ENCODE data around the gene MLLT1.
"Not testable (repeated sequence)": the region's sequence is repeated elsewhere in the genome, so short reads cannot be mapped to it uniquely, and the experiment has no call there.

Gene MLLT1, protein sequence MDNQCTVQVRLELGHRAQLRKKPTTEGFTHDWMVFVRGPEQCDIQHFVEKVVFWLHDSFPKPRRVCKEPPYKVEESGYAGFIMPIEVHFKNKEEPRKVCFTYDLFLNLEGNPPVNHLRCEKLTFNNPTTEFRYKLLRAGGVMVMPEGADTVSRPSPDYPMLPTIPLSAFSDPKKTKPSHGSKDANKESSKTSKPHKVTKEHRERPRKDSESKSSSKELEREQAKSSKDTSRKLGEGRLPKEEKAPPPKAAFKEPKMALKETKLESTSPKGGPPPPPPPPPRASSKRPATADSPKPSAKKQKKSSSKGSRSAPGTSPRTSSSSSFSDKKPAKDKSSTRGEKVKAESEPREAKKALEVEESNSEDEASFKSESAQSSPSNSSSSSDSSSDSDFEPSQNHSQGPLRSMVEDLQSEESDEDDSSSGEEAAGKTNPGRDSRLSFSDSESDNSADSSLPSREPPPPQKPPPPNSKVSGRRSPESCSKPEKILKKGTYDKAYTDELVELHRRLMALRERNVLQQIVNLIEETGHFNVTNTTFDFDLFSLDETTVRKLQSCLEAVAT

DNA sequence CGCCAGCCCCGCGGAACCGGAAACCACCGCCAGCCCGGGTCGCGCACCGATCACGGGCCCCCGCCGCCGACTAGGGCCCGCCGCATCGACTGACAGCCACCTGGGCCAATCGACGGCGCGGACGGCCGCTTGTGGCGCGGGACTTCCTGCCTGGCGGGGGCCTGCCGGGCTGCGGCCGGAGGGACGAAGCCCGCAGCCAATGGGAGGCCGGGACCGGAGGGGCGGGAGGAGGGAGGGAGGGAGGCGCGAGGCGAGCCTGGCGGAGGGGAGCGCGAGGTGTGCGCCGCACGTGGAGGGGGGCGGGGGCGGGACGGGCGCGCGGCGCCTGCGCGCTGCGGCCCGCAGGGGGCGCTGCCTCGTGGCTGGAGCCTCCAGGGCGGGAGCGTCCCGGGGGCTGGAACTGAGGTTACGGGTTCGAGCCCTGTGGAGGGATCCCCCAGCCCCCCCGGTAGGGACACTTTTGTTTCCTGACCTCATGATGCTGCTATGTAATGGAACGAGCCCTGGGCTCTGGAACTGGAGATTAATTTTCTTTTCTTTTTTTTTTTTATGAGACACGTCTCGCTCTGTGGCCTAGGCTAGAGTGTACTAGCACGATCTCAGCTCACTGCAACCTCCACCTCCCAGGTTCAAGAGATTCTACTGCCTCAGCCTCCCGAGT is at the start of gene MLLT1:
TSS of gene MLLT1 (minus strand) at position 45 of the 661 bp plus-strand sequence. CDS start 191 bp downstream, outside the sequence.
- peak; percentile 81 for DNase-seq

GRCh38 chr19:6326815-6327214 is 47.0 kb upstream of the MLLT1 start:
- no peak for DNase-seq

DNA sequence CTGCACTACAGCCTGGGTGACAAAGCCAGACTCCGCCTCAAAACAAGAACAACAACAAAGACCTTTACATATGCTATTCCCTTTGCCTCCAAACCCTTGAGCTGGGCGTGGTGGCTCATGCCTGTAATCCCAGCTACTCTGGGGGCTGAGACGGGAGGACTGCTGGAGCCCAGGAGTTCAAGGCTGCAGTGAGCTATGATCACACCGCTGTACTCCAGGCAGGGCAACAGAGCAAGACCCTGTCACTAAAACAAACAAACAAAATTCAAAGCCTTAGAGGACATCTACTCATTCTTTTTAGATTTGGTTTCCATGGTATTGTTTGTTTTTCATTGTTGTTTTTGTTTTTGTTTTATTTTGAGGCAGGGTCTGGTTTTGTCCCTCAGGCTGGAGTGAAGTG is 45.8 kb upstream of the MLLT1 start:
- no peak for DNase-seq

GRCh38 chr19:6324757-6325156 is 45.0 kb upstream of the MLLT1 start:
- no peak for DNase-seq

- DNase-seq = no peak
Measured at GRCh38 chr19:6322284-6322683, 42.5 kb upstream of the MLLT1 start.

DNA sequence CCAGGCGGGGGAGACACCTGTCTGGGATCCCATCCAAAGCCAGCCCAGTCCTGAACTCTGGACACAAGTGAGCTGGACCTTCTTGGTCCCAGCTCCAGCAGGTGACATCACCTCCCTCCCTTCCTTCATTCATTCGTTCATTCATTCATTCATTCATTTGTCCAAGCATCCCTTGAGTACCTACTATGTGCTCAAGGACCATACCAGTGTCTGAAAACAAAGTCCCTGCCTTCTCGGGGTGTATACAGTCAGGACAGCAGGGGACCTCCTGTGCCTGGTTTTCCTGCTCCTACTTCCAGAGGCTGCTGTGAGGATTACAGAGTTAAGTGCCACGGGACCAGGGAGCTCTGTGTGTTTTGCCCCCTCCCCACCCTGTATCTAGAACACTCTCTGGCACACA is 39.6 kb upstream of the MLLT1 start:
- DNase-seq = no peak

DNA sequence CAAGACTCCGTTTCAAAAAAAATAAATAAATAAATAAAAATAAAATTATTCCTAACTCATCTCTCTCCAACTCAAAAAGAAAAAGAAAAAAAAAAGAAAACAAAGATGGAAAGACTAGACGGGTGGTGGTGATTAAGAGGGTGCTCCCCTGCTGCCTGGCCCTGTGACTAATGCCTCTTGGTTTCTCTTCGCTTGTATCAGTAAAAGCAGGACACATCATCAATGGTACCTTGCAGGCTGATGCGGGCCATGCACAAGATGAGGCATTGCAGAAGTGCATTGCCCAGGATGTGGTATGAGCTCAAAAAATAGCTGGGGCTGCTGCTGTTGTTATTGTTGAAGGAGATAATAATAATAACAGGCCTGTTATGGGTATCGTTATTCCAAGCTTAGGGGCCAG is 39.0 kb upstream of the MLLT1 start:
- DNase-seq = no peak

- DNase-seq = not testable (repeated sequence)
Measured at GRCh38 chr19:6315646-6316045, 35.9 kb upstream of the MLLT1 start.

DNA sequence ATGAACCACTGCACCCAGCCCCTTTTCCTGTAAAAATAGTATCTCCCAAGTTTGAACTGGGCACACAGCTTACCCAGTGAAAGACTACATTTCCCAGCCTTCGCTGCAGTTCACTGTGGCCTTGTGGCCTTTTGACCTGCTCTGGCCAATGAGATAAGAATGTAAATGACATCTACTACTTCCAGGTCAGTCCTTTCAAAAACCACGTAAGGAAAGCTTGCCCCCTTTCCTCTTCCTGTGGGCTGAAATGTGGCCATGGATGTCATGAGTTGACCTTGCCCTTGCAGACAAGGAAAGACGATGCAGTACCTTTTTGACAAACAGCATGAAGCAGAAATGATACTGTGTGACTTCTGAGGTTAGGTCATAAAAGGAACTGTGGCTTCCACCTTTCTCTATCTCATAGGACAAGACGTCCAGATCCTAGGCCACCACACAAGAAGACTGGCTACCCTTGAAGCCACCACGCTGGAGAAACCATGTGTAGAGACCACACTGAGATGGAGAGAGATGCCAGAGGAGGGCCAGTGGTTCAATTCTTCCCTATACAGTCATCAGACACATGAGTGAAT is 33.7 kb upstream of the MLLT1 start:
- no peak for DNase-seq

- no peak for DNase-seq
Measured at GRCh38 chr19:6312018-6312417, 32.2 kb upstream of the MLLT1 start.

DNA sequence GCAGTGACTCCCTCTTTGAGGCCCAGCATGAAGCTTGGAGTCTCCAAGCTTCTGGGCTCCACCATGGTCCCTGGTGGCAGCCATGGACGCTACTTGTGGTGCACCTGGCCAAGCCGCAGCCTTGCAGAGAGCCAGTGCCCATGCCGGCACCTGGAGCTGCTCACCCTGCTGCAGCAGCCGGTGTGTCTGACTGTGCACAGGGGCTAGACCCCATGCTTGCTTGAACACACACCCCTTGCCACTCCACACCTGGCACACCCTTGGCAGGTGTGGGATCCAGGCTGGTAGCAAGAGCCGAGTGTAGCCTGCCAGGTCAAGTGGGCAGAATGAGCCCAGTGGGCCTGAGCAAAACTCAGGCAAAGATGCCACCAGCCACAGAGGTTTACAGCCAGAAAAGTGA is 18.6 kb upstream of the MLLT1 start:
- DNase-seq = no peak

GRCh38 chr19:6297202-6297601 is 17.4 kb upstream of the MLLT1 start:
- no peak for DNase-seq

- DNase-seq = no peak
Measured at GRCh38 chr19:6292006-6292405, 12.2 kb upstream of the MLLT1 start.

DNA sequence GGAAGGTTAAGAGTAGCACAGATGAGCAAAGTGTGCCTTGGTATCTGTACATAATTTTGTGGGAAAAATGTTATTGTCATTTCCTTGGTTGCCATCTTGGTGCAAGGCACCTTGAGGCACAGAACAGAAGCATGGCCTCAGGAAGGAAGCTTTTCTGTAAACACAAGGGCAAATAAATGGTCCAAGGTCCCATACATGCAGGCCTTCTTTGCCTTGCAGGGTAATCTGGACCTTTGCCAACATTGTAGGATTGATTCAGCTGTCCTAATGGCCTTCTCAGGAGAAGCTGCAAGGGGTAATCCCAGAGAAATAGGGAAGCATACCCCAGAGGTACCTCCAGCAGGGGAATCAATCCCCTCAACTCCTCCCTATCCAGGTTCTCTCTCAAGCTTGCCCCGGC is 9.0 kb upstream of the MLLT1 start:
- no peak for DNase-seq

DNA sequence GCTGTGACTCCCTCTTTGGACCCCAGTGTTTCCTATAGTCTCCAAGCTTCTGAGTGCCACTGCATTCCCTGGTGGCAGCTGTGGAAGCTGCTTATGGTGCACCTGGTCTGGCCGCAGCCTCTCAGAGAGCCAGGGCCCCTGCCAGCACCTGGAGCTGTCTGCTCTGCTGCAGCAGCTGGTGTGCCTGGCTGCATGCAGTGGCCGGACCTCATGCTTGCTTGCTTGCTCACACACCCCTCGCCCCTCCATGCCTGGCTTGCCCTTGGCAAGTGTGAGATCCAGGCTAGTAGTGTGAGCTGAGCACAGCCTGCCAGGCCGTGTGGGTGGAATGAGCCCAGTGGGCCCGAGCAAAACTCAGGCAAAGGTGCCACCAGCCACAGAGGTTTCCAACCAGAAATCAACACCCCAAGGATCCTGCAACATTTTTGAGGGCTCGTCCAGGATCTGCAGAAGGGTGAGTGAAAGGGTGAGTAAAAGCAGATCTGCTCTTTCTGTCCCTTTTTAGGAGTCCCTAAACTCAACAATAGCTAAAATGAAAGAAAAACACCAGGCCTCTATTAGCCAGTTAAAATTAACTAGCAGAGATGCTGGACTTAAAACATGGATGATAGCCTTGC is 7.6 kb upstream of the MLLT1 start:
- no peak for DNase-seq

GRCh38 chr19:6286676-6287075 is 6.9 kb upstream of the MLLT1 start:
- DNase-seq = no peak

DNA sequence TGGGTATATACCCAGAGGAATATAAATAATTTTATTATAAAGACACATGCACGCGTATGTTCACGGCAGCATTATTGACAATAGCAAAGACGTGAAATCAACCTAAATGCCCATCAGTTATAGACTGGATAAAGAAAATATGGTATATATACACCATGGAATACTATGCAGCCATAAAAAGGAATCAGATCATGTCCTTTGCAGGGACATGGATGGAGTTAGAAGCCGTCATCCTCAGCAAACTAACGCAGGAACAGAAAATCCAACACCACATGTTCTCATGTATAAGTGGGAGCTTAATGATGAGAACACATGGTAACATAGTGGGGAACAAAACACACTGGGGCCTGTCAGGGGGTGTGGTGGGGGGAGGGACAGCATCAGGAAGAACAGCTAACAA is 2.6 kb upstream of the MLLT1 start:
- DNase-seq = not testable (repeated sequence)

DNA sequence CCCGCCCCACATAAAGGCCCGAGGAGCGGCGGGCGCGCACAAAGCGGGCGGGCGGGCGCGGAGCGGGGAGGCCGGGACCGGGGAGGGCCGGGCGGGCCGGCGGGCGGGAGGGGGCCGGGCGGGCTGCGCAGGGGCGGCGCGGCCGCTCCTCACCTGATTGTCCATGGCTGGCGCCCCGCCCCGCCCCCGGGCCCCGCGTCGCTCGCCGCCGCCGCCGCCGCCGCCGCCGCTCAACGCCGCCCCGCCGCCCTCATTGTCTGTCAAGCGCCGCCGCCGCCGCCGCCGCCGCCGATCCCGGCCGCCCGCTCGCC is 200 bp downstream of the MLLT1 start:
- DNase-seq = no peak

- no peak for DNase-seq
Measured at GRCh38 chr19:6278740-6279619, 795 bp downstream of the MLLT1 start.

- DNase-seq = no peak
Measured at GRCh38 chr19:6278051-6278450, 1.7 kb downstream of the MLLT1 start.

- DNase-seq = no peak
Measured at GRCh38 chr19:6276447-6276846, 3.3 kb downstream of the MLLT1 start.

- DNase-seq = no peak
Measured at GRCh38 chr19:6275170-6275744, 4.5 kb downstream of the MLLT1 start.

Data from NCI-H1417 treated with DMSO at 0.1 percent for 48 hours (cell line).